HepG2 (cell line): Measurements from ENCODE around the gene HEPN1. TPM values are rescaled to one million over a fixed set of nuclear protein-coding genes. Genes with fewer than 3 reads are reported as not detected.

ENCODE experiments used
- ATAC-seq: fragments of 200-7000 bp; cut with Tn5 transposase; 3 replicates; pipeline ENCODE4 v1.9.1; 2020; ENCODE audit warnings: mild to moderate bottlenecking, moderate library complexity
- BruUV-seq: library from RNA; stranded (reverse); fragments of 400-500 nt; replicated peaks from 2 replicates; lab custom pipeline; 2021; lab: Mats Ljungman, UMichigan
- CTCF ChIA-PET: fragments of 300-600 bp; formaldehyde crosslinking; extraction: SDS; loops from one replicate; lab custom pipeline; 2021; ENCODE audit warnings: low total read pairs, inconsistent platforms, low intra/inter-chr PET ratio; lab: Yijun Ruan, JAX
- POLR2A ChIA-PET: fragments of 350-600 bp; sonication (Branson Sonifier 250); formaldehyde crosslinking; loops from one replicate; lab custom pipeline; 2020; ENCODE audit warnings: antibody characterized with exemption, inconsistent platforms; lab: Yijun Ruan, JAX
- DNase-seq: peaks from one replicate; pipeline ENCODE4 v3.0.0-alpha.2; 2015; ENCODE audit warnings: low spot score
- FAIRE-seq: peaks from 3 replicates; lab custom pipeline; 2011; peaks lifted over from hg19 to GRCh38; lab: Jason Lieb, UNC
- H2AFZ ChIP-seq: one replicate; pipeline ENCODE4 v1.6.1; 2011; ENCODE audit warnings: low read length, inconsistent platforms
- H3K27ac ChIP-seq: fragments of 300-600 bp; 3 replicates; pipeline ENCODE4 v1.8.0; 2011; ENCODE audit warnings: mixed run types, mild to moderate bottlenecking, mixed read lengths, low read length, inconsistent platforms; ENCODE audit not compliant: insufficient read depth; ENCODE audit errors: extremely low read length
- H3K27me3 ChIP-seq, 2 experiments: fragments of 200-600 bp in 1 of 2; 2 replicates in 1 of 2; 3 replicates in 1 of 2; pipeline versions ENCODE4 v1.6.0 to v1.8.0; 2011; ENCODE audit warnings: low read length in 2 of 2, mild to moderate bottlenecking in 2 of 2, moderate library complexity in 2 of 2, inconsistent platforms in 1 of 2; ENCODE audit not compliant: insufficient read depth in 2 of 2, control insufficient read depth in 1 of 2
- H3K36me3 ChIP-seq, 2 experiments: fragments of 200-600 bp in 1 of 2; replicated peaks in 1 of 2; 2 replicates in 1 of 2; 3 replicates in 1 of 2; pipeline versions ENCODE4 v1.5.1 to v1.8.0; 2011; ENCODE audit warnings: low read length in 2 of 2, inconsistent platforms in 1 of 2; ENCODE audit not compliant: insufficient read depth in 2 of 2, control insufficient read depth in 1 of 2
- H3K4me1 ChIP-seq: 2 replicates; pipeline ENCODE4 v1.5.1; 2012; ENCODE audit warnings: low read length, inconsistent platforms; ENCODE audit not compliant: insufficient read depth
- H3K4me2 ChIP-seq: 2 replicates; pipeline ENCODE4 v1.6.0; 2011; ENCODE audit warnings: low read depth, low read length, inconsistent platforms
- H3K4me3 ChIP-seq, 3 experiments: fragments of 200-600 bp in 1 of 3; sonication (generic), shearing (Covaris generic) in 1 of 3; replicated peaks in 1 of 3; 2 replicates each; pipeline ENCODE4 v1.5.1; 2011 to 2016; ENCODE audit warnings: low read length in 3 of 3, inconsistent platforms in 2 of 3, low read depth in 2 of 3, mild to moderate bottlenecking in 2 of 3, control low read depth in 1 of 3, mixed read lengths in 1 of 3; ENCODE audit not compliant: insufficient read depth in 1 of 3
- H3K79me2 ChIP-seq: one replicate; pipeline ENCODE4 v1.6.1; 2011; ENCODE audit warnings: low read length, inconsistent platforms; ENCODE audit not compliant: insufficient read depth
- H3K9ac ChIP-seq: 2 replicates; pipeline ENCODE4 v1.6.0; 2011; ENCODE audit warnings: mild to moderate bottlenecking, low read depth, low read length, inconsistent platforms; ENCODE audit not compliant: insufficient read depth
- H3K9me3 ChIP-seq: 2 replicates; pipeline ENCODE4 v1.5.1; 2012; ENCODE audit warnings: mild to moderate bottlenecking, low read length
- H4K20me1 ChIP-seq: 2 replicates; pipeline ENCODE4 v1.6.0; 2011; ENCODE audit warnings: inconsistent platforms, mild to moderate bottlenecking, low read length, moderate library complexity; ENCODE audit not compliant: insufficient read depth
- FOXK2 ChIP-seq: fragments of 450-650 bp; IDR thresholded peaks from 2 replicates; pipeline ENCODE4 v1.6.1; 2016
- MIER3 ChIP-seq: IDR thresholded peaks from 2 replicates; pipeline ENCODE4 v1.6.1; 2016; ENCODE audit warnings: missing compliant biosample characterization, borderline replicate concordance
- ZBTB20 ChIP-seq: sonication (generic); formaldehyde crosslinking; IDR thresholded peaks from 2 replicates; pipeline ENCODE4 v1.8.1; 2023; ENCODE audit warnings: missing genetic modification reagents, low read depth, mild to moderate bottlenecking, borderline replicate concordance
- ZBTB38 ChIP-seq: sonication (generic); formaldehyde crosslinking; IDR thresholded peaks from 2 replicates; pipeline ENCODE4 v1.5.1; 2020; ENCODE audit warnings: mild to moderate bottlenecking, missing genetic modification reagents
- ZFX ChIP-seq: sonication (generic); formaldehyde crosslinking; IDR thresholded peaks from 2 replicates; pipeline ENCODE4 v1.4.0; 2020; ENCODE audit warnings: mild to moderate bottlenecking, low read depth, missing genetic modification reagents, moderate library complexity
- ZNF329 ChIP-seq: sonication (generic); formaldehyde crosslinking; IDR thresholded peaks from 2 replicates; pipeline ENCODE4 v1.9.0; 2021; ENCODE audit warnings: low read depth, mild to moderate bottlenecking, missing genetic modification reagents
- ZNF468 ChIP-seq: sonication (generic); formaldehyde crosslinking; IDR thresholded peaks from 2 replicates; pipeline ENCODE4 v1.8.0; 2022; ENCODE audit warnings: mild to moderate bottlenecking, moderate library complexity, missing genetic modification reagents
- ZNF557 ChIP-seq: sonication (generic); formaldehyde crosslinking; IDR thresholded peaks from 2 replicates; pipeline ENCODE4 v1.4.0; 2020; ENCODE audit warnings: missing genetic modification reagents
- WGBS: methylation state at CpG from one replicate; pipeline ENCODE4 v1.1.6; 2017; ENCODE audit warnings: low lambda C conversion rate; 5-methylcytosine and 5-hydroxymethylcytosine counted together
- in situ Hi-C: cut with HindIII; loops from 2 replicates; pipeline ENCODE4 v1.10.0; 2017; ENCODE audit warnings: low pct_unique_long_range_greater_than_20kb; ENCODE audit not compliant: extremely low pct_ligation_motif_present
- intact Hi-C: fragments of 100-400 bp; cut with micrococcal nuclease; formaldehyde crosslinking; loops from one replicate; pipeline ENCODE4 v1.10.0; 2022; ENCODE audit not compliant: unreplicated experiment
- polyA plus RNA-seq, 8 experiments: library from polyadenylated mRNA; depleted of rRNA in 3 of 8; stranded (reverse) in 7 of 8; unstranded in 1 of 8; fragments of >200 nt; fragmentation: Illumina TruSeq in 4 of 8; extraction: Trizol in 4 of 8; gene quantifications; 2 replicates each; pipeline versions ENCODE4 v1.2.1 to v1.2.3, GENCODE V29; 2011 to 2016; ENCODE audit warnings: low read depth in 4 of 8, missing spikeins in 1 of 8, mixed read lengths in 1 of 8; ENCODE audit not compliant: insufficient read depth in 1 of 8
- total RNA-seq, 5 experiments: library from RNA; depleted of rRNA; stranded (reverse); fragments of >200 nt; fragmentation: Illumina TruSeq; extraction: Trizol; gene quantifications; 2 replicates each; pipeline ENCODE4 v1.2.3, GENCODE V29; 2016; ENCODE audit warnings: low read depth in 1 of 5
- TF ChIP-seq, protein P1 (sequence below): sonication (generic); formaldehyde crosslinking; IDR thresholded peaks from 2 replicates; pipeline ENCODE4 v1.4.0; 2020; ENCODE audit warnings: missing genetic modification reagents, borderline replicate concordance
- TF ChIP-seq, protein P2 (sequence below): sonication (generic); formaldehyde crosslinking; IDR thresholded peaks from 2 replicates; pipeline ENCODE4 v1.4.0; 2020; ENCODE audit warnings: missing genetic modification reagents
- TF ChIP-seq, protein P3 (sequence below): sonication (generic); formaldehyde crosslinking; IDR thresholded peaks from 2 replicates; pipeline ENCODE4 v1.4.0; 2020; ENCODE audit warnings: missing genetic modification reagents
- TF ChIP-seq, protein P4 (sequence below): IDR thresholded peaks from 2 replicates; pipeline ENCODE4 v1.6.1; 2016

The HEPN1 gene
- total and polyA plus RNA-seq, 2 of the 13 experiments (the other 11 are each of a cell fraction or from before 2014, with no cell fraction given) = not detected

DNA sequence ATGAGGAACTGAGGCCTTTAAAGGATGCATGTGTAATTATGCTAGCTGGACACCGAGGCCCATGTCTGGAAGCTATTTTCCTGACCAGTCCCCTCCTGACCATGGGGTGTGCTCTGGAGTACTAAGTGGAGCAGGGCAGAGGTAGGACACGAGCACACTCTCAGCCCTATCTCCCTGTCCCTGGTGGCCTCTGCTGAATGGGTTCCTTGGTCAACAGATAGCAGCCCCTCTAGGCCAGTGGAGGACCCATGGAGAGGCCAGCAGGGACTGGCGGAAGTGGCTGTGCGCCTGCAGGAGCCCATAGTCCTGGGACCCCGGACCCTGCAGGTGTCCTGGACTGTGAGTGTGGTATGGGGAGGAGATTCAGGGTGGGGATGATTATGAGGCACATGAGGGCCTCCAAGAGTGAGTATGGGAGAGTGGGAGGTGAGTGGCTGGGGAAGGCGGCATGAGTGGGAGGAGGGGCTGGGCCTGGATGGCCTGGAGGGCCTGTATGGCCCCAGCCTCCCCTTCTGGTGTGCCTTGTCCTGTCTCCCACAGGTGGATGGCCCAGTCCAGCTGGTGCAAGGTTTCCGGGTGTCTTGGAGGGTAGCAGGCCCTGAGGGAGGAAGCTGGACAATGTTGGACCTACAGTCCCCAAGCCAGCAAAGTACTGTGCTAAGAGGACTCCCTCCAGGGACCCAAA, 44.3 kb upstream of the HEPN1 start:
- CTCF ChIA-PET = no interaction called here
- ATAC-seq = no peak
- Histone ChIP-seq H4K20me1 (no peaks in the 10 kb centered on the region), H3K9me3 (no peaks in the 10 kb centered on the region), H3K27me3 (peaks cover 2 to 74% of the 10 kb centered on the region in 2 experiments; a peak in 4 of 5 replicates), H2AFZ (no peak overlapping the region), H3K4me3 (no peak overlapping the region), H3K9ac (no peak overlapping the region), H3K27ac (no peak overlapping the region), H3K4me2 (no peak overlapping the region), H3K4me1 (peaks cover 33% of the 10 kb centered on the region), H3K79me2 (no peaks in the 10 kb centered on the region), H3K36me3 (no peaks in the 10 kb centered on the region)
- FAIRE-seq = no peak
- in situ Hi-C loops = loop anchor here (5.0 kb wide), 1 partner anchor 78 kb away; the partner anchor contains the start of gene CCDC15
- WGBS = 68% methylated on average over 6 of the region's 7 CpGs
- no peak for DNase-seq
- BruUV-seq = no TSS peak
- POLR2A ChIA-PET = no interaction called here
- intact Hi-C loops = no loop called here
- no peak for TF ChIP-seq ZNF557 (CRISPR knock-in tag)
- no peak for TF ChIP-seq ZNF468
- no peak for TF ChIP-seq MIER3
- TF ChIP-seq, protein P1, sequence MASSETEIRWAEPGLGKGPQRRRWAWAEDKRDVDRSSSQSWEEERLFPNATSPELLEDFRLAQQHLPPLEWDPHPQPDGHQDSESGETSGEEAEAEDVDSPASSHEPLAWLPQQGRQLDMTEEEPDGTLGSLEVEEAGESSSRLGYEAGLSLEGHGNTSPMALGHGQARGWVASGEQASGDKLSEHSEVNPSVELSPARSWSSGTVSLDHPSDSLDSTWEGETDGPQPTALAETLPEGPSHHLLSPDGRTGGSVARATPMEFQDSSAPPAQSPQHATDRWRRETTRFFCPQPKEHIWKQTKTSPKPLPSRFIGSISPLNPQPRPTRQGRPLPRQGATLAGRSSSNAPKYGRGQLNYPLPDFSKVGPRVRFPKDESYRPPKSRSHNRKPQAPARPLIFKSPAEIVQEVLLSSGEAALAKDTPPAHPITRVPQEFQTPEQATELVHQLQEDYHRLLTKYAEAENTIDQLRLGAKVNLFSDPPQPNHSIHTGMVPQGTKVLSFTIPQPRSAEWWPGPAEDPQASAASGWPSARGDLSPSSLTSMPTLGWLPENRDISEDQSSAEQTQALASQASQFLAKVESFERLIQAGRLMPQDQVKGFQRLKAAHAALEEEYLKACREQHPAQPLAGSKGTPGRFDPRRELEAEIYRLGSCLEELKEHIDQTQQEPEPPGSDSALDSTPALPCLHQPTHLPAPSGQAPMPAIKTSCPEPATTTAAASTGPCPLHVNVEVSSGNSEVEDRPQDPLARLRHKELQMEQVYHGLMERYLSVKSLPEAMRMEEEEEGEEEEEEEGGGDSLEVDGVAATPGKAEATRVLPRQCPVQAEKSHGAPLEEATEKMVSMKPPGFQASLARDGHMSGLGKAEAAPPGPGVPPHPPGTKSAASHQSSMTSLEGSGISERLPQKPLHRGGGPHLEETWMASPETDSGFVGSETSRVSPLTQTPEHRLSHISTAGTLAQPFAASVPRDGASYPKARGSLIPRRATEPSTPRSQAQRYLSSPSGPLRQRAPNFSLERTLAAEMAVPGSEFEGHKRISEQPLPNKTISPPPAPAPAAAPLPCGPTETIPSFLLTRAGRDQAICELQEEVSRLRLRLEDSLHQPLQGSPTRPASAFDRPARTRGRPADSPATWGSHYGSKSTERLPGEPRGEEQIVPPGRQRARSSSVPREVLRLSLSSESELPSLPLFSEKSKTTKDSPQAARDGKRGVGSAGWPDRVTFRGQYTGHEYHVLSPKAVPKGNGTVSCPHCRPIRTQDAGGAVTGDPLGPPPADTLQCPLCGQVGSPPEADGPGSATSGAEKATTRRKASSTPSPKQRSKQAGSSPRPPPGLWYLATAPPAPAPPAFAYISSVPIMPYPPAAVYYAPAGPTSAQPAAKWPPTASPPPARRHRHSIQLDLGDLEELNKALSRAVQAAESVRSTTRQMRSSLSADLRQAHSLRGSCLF (CRISPR knock-in tag) = no peak
- TF ChIP-seq ZFX = no peak
- TF ChIP-seq, protein P2, sequence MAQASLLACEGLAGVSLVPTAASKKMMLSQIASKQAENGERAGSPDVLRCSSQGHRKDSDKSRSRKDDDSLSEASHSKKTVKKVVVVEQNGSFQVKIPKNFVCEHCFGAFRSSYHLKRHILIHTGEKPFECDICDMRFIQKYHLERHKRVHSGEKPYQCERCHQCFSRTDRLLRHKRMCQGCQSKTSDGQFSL (CRISPR knock-in tag) = no peak
- TF ChIP-seq ZNF329 (CRISPR knock-in tag) = no peak
- TF ChIP-seq, protein P3, sequence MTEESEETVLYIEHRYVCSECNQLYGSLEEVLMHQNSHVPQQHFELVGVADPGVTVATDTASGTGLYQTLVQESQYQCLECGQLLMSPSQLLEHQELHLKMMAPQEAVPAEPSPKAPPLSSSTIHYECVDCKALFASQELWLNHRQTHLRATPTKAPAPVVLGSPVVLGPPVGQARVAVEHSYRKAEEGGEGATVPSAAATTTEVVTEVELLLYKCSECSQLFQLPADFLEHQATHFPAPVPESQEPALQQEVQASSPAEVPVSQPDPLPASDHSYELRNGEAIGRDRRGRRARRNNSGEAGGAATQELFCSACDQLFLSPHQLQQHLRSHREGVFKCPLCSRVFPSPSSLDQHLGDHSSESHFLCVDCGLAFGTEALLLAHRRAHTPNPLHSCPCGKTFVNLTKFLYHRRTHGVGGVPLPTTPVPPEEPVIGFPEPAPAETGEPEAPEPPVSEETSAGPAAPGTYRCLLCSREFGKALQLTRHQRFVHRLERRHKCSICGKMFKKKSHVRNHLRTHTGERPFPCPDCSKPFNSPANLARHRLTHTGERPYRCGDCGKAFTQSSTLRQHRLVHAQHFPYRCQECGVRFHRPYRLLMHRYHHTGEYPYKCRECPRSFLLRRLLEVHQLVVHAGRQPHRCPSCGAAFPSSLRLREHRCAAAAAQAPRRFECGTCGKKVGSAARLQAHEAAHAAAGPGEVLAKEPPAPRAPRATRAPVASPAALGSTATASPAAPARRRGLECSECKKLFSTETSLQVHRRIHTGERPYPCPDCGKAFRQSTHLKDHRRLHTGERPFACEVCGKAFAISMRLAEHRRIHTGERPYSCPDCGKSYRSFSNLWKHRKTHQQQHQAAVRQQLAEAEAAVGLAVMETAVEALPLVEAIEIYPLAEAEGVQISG (CRISPR knock-in tag) = no peak
- TF ChIP-seq, protein P4, sequence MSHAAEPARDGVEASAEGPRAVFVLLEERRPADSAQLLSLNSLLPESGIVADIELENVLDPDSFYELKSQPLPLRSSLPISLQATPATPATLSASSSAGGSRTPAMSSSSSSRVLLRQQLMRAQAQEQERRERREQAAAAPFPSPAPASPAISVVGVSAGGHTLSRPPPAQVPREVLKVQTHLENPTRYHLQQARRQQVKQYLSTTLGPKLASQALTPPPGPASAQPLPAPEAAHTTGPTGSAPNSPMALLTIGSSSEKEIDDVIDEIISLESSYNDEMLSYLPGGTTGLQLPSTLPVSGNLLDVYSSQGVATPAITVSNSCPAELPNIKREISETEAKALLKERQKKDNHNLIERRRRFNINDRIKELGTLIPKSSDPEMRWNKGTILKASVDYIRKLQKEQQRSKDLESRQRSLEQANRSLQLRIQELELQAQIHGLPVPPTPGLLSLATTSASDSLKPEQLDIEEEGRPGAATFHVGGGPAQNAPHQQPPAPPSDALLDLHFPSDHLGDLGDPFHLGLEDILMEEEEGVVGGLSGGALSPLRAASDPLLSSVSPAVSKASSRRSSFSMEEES (CRISPR knock-in tag) = no peak
- no peak for TF ChIP-seq ZBTB20
- TF ChIP-seq ZBTB38 (CRISPR knock-in tag) = no peak
- no peak for TF ChIP-seq FOXK2
